Memory B cell (primary cell): Measurements from ENCODE around the gene UBR1.

ENCODE experiments used
- ATAC-seq: fragments of 150-1000 bp; cut with Tn5 transposase; 2 replicates; pipeline ENCODE4 v1.10.0; 2021; ENCODE audit warnings: low read depth, mild to moderate bottlenecking, moderate library complexity
- DNase-seq, 2 donors: peaks; one replicate each; pipeline ENCODE4 v3.0.0; 2022; ENCODE audit warnings: low spot score in 2 of 2
- H3K27ac Mint-ChIP-seq: one replicate; pipeline ENCODE4 v1.8.0; 2022; ENCODE audit warnings: mild to moderate bottlenecking, moderate library complexity, mixed read lengths
- H3K27me3 Mint-ChIP-seq: one replicate; pipeline ENCODE4 v1.8.0; 2022; ENCODE audit warnings: mixed read lengths
- H3K36me3 Mint-ChIP-seq: one replicate; pipeline ENCODE4 v1.8.0; 2022; ENCODE audit warnings: mild to moderate bottlenecking, mixed read lengths
- H3K4me1 Mint-ChIP-seq: one replicate; pipeline ENCODE4 v1.8.0; 2022; ENCODE audit warnings: mixed read lengths
- H3K4me3 Mint-ChIP-seq: one replicate; pipeline ENCODE4 v1.8.0; 2022; ENCODE audit warnings: mild to moderate bottlenecking, moderate library complexity, mixed read lengths
- H3K9me3 Mint-ChIP-seq: one replicate; pipeline ENCODE4 v1.8.0; 2022; ENCODE audit warnings: mixed read lengths

Gene UBR1

DNA sequence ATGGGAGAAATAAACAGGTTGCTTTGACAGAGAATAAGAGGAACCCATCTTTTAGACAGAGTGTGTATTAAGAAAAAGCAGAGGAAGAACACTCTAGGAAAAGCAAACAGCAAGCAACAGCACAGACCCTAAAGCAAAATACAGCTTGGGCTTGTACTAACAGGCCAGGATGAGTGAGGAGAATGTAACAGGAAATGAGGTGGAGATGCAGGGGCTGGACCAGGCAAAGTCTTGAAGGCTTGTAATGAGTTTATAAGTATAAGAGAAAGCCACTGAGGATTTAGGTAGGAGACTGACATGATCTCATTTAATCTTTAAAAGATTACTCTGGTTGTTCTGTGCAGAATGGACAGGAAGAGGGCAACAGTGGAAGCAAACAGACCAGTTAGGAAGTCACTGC is 4.9 kb downstream of the UBR1 start:
- ATAC-seq (no peak), DNase-seq (no peak)
- Mint-ChIP-seq H3K27ac (no peak overlapping the region), H3K4me1 (peaks cover 40% of the 10 kb centered on the region), H3K27me3 (no peaks in the 10 kb centered on the region), H3K4me3 (no peak overlapping the region), H3K36me3 (peaks cover 30% of the 10 kb centered on the region), H3K9me3 (no peaks in the 10 kb centered on the region)

GRCh38 chr15:43099105-43099845 is 6.6 kb downstream of the UBR1 start:
- peaks cover 30% of the 10 kb centered on the region for H3K36me3 Mint-ChIP-seq
- H3K27ac Mint-ChIP-seq = no peak overlapping the region
- H3K4me1 Mint-ChIP-seq = peaks cover 38% of the 10 kb centered on the region
- H3K4me3 Mint-ChIP-seq = no peak overlapping the region
- no peaks in the 10 kb centered on the region for H3K27me3 Mint-ChIP-seq
- DNase-seq (no peak), ATAC-seq (no peak)
- no peaks in the 10 kb centered on the region for H3K9me3 Mint-ChIP-seq

GRCh38 chr15:43096411-43096810 is 9.4 kb downstream of the UBR1 start:
- ATAC-seq (no peak), DNase-seq (no peak)
- no peaks in the 10 kb centered on the region for H3K27me3 Mint-ChIP-seq
- no peak overlapping the region for H3K27ac Mint-ChIP-seq
- peaks cover 30% of the 10 kb centered on the region for H3K4me1 Mint-ChIP-seq
- H3K4me3 Mint-ChIP-seq = no peak overlapping the region
- no peaks in the 10 kb centered on the region for H3K9me3 Mint-ChIP-seq
- H3K36me3 Mint-ChIP-seq = peaks cover 26% of the 10 kb centered on the region

GRCh38 chr15:43095708-43096347 is 10.0 kb downstream of the UBR1 start:
- no peaks in the 10 kb centered on the region for H3K9me3 Mint-ChIP-seq
- H3K4me3 Mint-ChIP-seq = no peak overlapping the region
- H3K36me3 Mint-ChIP-seq = peaks cover 21% of the 10 kb centered on the region
- DNase-seq (no peak), ATAC-seq (no peak)
- H3K27ac Mint-ChIP-seq = no peak overlapping the region
- peaks cover 26% of the 10 kb centered on the region for H3K4me1 Mint-ChIP-seq
- H3K27me3 Mint-ChIP-seq = no peaks in the 10 kb centered on the region

GRCh38 chr15:43095243-43095642 is 10.6 kb downstream of the UBR1 start:
- Mint-ChIP-seq H3K27me3 (no peaks in the 10 kb centered on the region), H3K27ac (no peak overlapping the region), H3K9me3 (no peaks in the 10 kb centered on the region), H3K4me1 (peaks cover 24% of the 10 kb centered on the region), H3K4me3 (no peak overlapping the region), H3K36me3 (peaks cover 18% of the 10 kb centered on the region)
- ATAC-seq (no peak), DNase-seq (no peak)

GRCh38 chr15:43094416-43095030 is 11.3 kb downstream of the UBR1 start:
- no peak overlapping the region for H3K27ac Mint-ChIP-seq

DNA sequence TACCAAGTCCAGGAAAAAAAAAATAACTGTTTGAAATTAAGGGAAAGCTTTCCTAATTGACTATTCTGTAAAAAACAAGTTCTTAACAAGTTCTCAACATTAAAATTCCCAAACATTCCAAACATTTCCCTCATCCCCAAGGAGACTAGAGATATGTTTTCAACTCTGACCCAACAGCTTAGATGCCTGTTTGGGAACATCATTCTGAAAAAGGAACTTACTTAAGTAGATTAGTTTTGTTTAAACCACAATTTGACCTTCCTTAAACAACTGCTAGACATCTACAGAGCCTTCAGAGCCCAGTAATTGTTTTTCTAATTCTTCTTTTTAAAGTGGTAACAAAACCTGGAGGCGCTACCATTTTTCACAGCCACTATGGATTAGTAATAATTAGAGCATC is 12.8 kb downstream of the UBR1 start:
- no peak overlapping the region for H3K27ac Mint-ChIP-seq
- ATAC-seq (no peak), DNase-seq (no peak)
- H3K9me3 Mint-ChIP-seq = no peaks in the 10 kb centered on the region
- peaks cover 18% of the 10 kb centered on the region for H3K36me3 Mint-ChIP-seq
- H3K27me3 Mint-ChIP-seq = no peaks in the 10 kb centered on the region
- peaks cover 25% of the 10 kb centered on the region for H3K4me1 Mint-ChIP-seq
- no peak overlapping the region for H3K4me3 Mint-ChIP-seq

More at GRCh38 chr15:43094416-43095030, 11.3 kb downstream of the UBR1 start:
- Mint-ChIP-seq H3K27me3 (no peaks in the 10 kb centered on the region), H3K4me3 (no peak overlapping the region), H3K36me3 (peaks cover 17% of the 10 kb centered on the region), H3K4me1 (peaks cover 26% of the 10 kb centered on the region), H3K9me3 (no peaks in the 10 kb centered on the region)
- no peak for DNase-seq
- no peak for ATAC-seq

DNA sequence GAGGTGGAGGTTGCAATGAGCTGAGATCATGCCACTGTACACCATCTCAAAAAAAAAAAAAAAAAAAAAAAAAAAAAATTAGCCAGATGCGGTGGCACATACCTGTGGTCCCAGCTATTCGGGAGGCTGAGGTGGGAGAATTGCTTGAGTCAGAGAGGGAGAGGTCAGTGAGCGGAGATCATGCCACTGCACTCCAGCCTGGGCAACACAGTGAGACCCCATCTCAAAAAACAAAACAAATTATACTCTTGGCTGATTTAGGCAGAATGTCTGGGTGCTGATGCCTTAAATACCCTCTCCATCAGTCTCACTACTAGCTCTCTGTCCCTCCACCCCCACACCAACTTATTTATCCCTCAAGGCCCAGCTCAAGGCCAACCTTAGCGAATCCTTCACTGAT is 14.0 kb downstream of the UBR1 start:
- no peaks in the 10 kb centered on the region for H3K9me3 Mint-ChIP-seq
- DNase-seq = no peak
- H3K27me3 Mint-ChIP-seq = no peaks in the 10 kb centered on the region
- H3K36me3 Mint-ChIP-seq = peaks cover 15% of the 10 kb centered on the region
- no peak overlapping the region for H3K4me3 Mint-ChIP-seq
- H3K4me1 Mint-ChIP-seq = peaks cover 20% of the 10 kb centered on the region
- ATAC-seq = no peak
- no peak overlapping the region for H3K27ac Mint-ChIP-seq

GRCh38 chr15:43086551-43086950 is 19.3 kb downstream of the UBR1 start:
- peaks cover 17% of the 10 kb centered on the region for H3K36me3 Mint-ChIP-seq
- ATAC-seq (no peak), DNase-seq (no peak)
- peaks cover 10% of the 10 kb centered on the region for H3K4me1 Mint-ChIP-seq
- no peaks in the 10 kb centered on the region for H3K9me3 Mint-ChIP-seq
- H3K27me3 Mint-ChIP-seq = no peaks in the 10 kb centered on the region
- no peak overlapping the region for H3K27ac Mint-ChIP-seq
- no peak overlapping the region for H3K4me3 Mint-ChIP-seq

GRCh38 chr15:43085921-43086320 is 19.9 kb downstream of the UBR1 start:
- Mint-ChIP-seq H3K9me3 (no peaks in the 10 kb centered on the region), H3K36me3 (peaks cover 17% of the 10 kb centered on the region), H3K27ac (no peak overlapping the region), H3K4me3 (no peak overlapping the region), H3K4me1 (peaks cover 10% of the 10 kb centered on the region), H3K27me3 (no peaks in the 10 kb centered on the region)
- ATAC-seq = no peak
- no peak for DNase-seq

DNA sequence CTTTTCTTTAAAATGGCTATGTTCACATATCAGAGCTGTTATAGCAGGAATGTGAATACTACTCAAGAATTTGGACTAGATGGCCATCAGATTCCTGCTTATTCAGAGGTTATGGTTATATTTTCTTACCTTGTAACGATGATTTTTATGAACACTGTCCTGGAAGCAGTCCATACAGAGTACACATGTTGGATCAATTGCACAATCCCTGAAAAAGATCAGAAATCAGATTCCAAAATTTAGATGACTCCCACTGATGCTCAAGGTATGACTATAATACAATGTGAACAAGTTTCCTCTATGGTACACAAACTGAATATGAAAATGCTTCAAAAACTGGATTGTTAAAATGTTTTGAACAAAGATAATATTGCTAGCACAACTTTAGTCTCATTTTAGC is 23.3 kb downstream of the UBR1 start:
- H3K36me3 Mint-ChIP-seq = peaks cover 19% of the 10 kb centered on the region
- H3K27ac Mint-ChIP-seq = peak overlapping the region; percentile 11
- H3K4me1 Mint-ChIP-seq = peaks cover 14% of the 10 kb centered on the region
- ATAC-seq = no peak
- no peak overlapping the region for H3K4me3 Mint-ChIP-seq
- DNase-seq = no peak
- H3K27me3 Mint-ChIP-seq = no peaks in the 10 kb centered on the region
- no peaks in the 10 kb centered on the region for H3K9me3 Mint-ChIP-seq

DNA sequence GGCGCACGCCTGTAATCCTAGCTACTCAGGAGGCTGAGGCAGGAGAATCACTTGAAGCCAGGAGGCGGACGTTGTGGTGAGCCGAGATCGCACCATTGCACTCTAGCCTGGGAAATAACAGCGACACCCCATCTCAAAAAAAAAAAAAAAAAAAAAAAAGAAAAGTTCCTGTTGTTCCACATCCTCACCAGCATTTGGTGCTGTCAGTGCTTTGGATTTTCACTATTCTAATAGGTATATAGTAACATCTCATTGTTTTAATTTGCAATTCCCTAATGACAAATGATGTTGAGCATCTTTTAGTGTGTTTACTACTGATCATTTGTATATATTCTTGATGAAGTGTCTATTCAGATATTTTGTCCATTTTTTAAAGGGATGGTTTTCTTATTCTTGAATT is 24.6 kb downstream of the UBR1 start:
- ATAC-seq (no peak), DNase-seq (no peak)
- Mint-ChIP-seq H3K27ac (no peak overlapping the region), H3K27me3 (no peaks in the 10 kb centered on the region), H3K36me3 (peaks cover 17% of the 10 kb centered on the region), H3K4me1 (peaks cover 8% of the 10 kb centered on the region), H3K9me3 (no peaks in the 10 kb centered on the region), H3K4me3 (no peak overlapping the region)

DNA sequence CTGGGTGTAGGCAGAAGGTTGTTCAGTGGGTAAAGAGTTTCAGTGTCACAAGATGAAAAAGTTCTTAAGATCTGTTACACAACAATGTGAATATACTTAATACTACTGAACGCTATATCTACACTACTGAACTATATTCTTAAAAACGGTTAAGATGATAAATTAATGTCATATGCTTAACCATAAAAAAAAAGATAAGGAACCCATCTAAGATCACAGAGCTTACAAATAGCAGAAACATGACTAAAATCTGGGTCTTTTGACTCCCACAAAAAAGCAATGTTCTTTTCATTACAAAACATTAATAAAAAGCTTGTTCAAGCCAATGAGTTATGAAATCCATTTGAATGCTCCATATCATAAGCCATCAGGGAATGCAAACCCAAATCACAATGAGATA is 34.4 kb downstream of the UBR1 start:
- Mint-ChIP-seq H3K36me3 (peaks cover 21% of the 10 kb centered on the region), H3K4me3 (no peak overlapping the region), H3K27ac (no peak overlapping the region), H3K27me3 (no peaks in the 10 kb centered on the region), H3K4me1 (no peaks in the 10 kb centered on the region), H3K9me3 (no peaks in the 10 kb centered on the region)
- ATAC-seq = no peak
- DNase-seq = no peak

- Mint-ChIP-seq H3K27ac (no peak overlapping the region), H3K4me1 (no peaks in the 10 kb centered on the region), H3K4me3 (no peak overlapping the region), H3K36me3 (peaks cover 26% of the 10 kb centered on the region), H3K9me3 (no peaks in the 10 kb centered on the region), H3K27me3 (no peaks in the 10 kb centered on the region)
- ATAC-seq = no peak
- DNase-seq = no peak
Observed at GRCh38 chr15:43070893-43071292, 34.9 kb downstream of the UBR1 start.
